Activated T-helper 1 cell treated with anti-CD3 and anti-CD28 coated beads, Interleukin-2, amount 50 U/mL, for 16 hours (primary cell): ENCODE data around the gene ABCC1.
"Not testable (repeated sequence)": the region's sequence is repeated elsewhere in the genome, so short reads cannot be mapped to it uniquely, and the experiment has no call there.

Experiments
- DNase-seq, 2 donors: peaks; one replicate each; pipeline ENCODE4 v3.0.0-alpha.2; 2020; ENCODE audit warnings: low read depth in 1 of 2, low spot score in 1 of 2

The ABCC1 gene

DNA sequence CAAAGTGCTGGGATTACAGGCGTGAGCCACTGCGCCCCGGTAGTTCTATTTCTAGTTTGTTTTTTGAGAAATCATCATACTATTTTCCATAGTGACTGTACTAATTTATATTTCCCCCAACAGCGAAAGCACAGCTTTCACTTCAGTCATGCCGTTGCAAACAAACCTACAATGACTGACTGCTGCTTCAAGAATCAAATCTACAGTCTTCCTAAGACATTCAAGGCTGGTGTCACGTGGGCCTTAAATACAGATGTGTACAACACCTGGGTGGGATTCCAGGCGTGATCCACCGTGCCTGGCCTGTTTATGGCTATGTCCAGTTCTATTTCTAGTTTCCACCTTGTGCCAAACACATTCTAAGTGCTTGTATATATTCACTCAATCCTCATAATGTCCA, 201.9 kb downstream of the ABCC1 start:
- no peak for DNase-seq

DNA sequence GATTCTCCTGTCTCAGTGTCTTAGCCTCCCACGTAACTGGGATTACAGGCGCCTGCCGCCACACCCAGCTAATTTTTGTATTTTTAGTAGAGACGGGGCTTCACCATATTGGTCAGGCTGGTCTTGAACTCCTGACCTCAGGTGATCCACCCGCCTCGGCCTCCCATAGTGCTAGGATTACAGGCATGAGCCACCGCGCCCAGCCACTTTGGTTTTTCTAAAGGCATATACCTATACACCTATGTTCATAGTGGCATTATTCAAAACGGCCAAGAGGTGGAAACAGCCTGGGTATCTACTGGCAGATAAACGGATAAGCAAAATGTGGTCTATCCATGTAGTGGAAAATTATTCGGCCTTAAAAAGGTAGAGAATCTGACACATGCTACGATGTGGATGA, 203.6 kb downstream of the ABCC1 start:
- not testable (repeated sequence) for DNase-seq

DNA sequence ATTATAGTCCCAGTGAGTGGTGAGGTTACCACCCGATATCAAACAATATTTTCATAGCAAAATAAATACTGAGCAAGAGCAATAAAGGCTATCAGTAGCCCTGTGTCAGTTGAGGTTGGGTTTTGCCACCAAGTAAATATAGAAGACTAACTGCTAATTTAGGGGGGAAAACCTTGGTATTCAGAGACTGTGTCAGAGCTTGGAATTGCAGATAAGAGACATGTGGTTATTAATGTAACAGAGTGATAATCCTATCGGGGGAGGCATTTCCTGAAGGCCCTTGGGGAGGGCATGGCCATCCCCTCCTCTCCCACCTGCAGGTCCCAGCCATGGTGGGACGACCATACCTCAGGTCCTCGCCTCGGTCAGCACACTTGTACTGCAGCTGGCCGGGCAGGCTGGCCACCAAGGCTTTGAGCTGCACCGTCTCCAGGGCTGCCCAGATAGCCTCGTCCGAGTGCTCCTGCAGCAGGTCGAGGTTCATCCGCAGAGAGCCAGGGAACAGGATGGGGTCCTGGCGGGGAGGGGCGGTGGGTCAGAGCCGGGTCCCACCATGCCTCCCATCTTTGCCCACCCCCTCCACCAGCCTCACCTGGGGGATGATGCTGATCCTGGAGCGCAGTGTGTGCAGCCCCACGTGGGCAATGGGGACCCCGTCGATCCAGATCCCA, 205.0 kb downstream of the ABCC1 start:
- no peak for DNase-seq

DNA sequence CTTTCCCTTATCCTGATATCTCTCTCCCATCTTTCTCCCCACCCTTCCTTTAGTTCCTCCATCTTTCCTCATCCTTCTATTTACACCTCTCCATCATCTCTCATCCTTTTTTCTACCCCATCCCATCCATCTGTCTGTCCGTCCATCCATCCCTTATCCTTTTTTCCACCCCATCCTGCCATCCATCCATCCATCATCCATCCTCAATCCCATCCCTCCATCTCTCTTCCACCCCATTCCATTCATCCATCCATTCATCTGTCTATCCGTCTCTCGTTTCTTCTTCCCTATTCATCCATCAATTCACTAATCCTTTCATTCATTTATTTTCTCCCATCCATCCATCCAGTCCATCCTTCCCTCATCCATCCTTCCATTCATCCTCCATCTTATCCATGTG, 205.8 kb downstream of the ABCC1 start:
- no peak for DNase-seq

DNA sequence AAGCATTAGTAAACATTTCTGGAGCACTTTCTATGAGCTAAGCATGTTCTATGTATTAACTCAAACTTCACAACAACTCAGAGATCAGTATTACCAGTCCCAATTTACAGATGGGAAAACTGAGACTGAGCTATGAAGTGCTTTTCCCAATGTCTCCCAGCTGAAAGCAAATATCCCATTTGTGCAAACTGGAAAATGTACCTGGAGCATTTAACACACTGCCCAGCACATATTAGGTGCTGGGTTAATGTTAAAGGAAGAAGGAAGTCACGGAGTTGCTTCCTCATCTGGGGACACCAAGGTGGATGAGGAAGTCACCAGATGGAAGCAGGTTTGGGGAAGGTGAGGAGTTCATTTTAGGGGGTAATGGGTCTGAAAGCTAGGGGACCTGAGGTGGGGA, 207.8 kb downstream of the ABCC1 start:
- DNase-seq: no peak

DNA sequence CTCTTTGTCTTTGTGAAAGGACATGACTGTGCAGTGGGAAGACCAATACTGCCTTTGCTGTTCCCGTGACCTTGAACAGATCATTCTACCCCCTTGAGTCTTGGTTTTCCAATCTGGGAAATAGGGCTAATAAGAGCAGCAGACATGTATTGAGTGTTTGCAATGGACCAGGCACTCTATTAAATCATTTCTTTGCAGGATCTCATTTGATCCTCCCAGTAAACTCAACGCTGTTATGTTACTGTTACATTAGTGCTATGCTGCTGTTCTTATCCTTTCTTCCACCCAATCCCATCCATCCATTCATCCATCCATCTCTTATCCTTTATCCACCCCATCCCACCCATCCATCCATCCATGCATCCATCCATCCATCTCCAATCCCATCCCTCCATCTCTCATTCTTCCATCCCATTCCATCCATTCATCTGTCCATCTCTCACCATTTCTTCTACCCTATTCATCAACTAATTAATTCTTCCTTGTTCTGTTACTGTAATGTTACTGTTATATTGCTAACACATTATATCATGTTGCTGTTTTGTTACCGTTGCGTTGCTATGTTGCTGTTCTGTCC, 208.8 kb downstream of the ABCC1 start:
- DNase-seq: no peak

DNA sequence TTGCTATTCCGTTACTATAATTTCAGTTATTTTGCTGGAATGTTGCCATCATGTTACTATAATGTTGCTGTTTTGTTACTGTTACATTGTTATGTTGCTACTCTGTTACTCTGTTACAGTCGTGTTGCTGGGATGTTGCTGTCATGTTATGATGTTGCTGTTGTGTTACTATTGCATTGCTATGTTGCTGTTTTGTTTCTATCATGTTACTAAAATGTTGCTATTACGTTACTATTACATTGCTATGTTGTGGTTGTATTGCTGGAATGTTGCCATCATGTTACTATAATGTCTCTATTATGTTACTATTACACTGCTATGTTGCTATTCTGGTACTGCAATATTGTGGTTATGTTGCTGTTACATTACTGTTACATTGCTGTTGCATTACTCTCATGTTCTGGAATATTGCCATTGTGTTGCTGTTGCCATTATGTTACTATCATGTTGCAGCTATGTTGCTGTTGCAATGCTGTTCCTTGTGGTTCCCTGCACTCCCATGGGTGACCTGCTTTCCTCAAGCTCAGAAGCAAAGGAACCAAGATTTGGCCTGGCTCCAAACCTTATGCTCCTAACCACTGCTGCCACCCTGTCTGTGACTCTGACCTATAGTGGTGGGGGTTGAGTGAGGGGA, 209.4 kb downstream of the ABCC1 start:
- DNase-seq: no peak

DNA sequence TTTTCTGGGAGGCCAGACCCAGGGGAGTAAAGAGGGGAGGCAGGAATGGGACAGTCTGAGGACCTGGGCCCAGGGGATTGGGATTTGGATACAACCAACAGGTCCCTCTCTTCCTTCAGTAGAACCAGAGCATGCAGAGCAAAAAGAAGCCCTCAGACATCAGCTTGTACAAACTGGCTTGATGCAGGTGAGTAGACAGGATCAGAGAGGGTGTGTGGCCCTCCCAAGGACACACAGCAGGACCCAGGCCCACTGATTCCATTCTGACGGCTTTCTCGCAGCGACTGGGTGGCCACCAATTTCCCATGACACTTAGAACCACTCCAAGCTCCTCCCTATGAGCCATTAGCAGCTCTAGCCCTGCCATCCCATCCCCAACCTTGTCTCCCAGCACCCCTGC, 210.2 kb downstream of the ABCC1 start:
- no peak for DNase-seq

DNA sequence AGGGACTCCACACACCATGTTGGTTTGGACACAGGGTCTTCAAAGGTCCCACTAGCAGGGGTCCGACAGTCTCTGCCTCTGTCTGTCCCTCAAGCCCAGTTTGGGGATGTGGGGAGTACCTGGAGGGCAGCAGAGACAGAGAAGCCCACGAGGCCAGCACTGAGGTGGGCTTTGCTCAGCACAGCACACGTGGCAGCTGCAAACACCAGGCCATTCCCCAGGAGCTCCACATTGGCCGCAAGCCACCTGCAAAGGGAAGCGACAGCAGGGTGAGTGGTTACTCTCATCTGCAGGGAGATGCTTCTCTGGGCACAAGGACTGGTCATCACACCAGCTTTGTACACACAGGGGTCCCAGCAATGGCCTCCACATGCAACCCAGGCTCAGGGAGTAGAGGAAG, 211.9 kb downstream of the ABCC1 start:
- DNase-seq: no peak

DNA sequence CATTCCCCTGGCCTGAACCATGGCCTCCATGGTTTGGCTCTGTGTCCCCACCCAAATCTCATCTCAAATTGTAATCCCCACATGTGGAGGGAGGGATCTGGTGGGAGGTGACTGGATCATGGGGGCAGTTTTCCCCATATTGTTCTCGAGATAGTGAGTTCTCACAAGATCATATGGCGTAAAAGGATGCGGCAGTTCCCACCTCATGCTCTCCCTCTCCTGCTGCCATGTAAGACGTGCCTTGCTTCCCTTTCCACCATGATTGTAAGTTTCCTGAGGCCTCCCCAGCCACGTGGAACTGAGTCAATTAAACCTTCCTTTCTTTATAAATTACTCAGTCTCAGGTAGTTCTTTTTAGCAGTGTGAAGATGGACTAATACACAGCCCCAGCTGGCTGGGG, 212.4 kb downstream of the ABCC1 start:
- DNase-seq: not testable (repeated sequence)

DNA sequence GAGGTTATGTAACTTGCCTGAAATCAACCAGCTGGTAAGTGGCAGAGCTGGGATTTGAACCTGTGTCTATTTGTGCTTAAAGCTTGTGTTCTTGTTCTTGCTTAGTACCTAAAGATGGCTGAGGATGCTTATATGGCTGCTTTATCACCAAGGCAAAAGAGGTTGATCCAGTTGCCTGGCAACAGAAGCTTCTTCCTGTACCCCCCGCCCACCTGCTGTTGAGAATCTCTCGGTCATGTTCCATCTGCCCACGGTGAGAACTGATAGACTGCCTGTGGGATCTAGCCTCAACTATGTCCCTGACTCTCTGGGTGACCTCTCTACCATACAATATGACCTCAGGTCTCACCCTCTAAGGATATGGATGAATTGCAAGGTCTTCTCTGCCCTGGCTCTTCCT, 213.2 kb downstream of the ABCC1 start:
- DNase-seq: no peak

DNA sequence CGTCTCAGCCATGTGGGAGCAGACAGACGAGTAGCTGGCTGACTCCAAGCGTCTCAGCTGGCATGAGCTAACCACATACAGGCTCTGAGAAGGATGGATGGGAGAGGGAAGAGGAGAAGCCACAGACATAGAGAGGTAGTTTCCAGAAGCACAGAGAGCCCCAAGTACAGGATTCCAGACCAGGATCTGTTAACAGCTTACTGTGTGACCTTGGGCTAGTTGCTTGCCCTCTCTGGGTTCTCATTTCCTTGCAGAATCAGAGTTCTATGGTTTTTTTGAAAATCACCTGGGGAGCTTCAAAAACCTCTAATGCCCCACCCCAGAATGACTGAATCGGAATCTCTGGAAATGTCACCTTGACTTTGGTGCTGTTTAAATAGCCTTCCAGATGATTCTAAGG, 213.7 kb downstream of the ABCC1 start:
- no peak for DNase-seq

DNA sequence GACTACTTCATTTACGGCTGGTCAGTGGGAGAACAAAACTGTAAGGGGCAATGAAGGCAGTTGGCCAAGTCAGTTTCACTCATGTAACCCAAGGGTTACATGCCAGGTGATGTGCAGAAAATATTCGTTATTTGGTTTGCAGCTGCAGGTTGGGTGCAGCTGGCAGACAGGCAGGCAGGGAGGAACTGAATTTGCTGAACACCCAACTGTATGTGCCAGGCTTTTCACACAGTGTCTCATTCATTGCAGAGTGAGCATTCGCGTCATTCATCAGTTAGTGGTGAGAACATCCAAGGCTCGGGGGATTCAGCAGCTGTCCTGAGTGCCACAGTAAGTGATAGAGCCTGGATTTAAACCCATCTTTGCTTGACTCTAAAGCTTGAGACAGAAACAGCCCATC, 214.2 kb downstream of the ABCC1 start:
- DNase-seq: no peak

DNA sequence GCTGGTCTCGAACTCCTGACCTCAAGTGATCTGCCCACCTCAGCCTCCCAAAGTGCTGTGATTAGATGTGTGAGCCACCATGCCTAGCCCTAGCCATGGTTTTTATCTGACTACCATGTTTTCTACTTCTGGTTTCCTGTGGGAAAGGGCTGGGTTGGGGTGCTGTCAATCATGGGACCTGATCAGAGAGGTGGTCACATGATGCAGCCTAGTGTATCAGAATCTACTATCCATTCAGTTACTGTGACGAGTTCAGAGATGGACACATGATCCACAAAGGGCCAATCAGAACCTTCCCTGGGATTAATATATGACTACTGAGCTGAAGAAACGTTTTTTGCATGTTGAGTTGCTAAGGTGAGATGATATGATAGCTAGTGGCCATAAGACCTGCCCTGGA, 214.8 kb downstream of the ABCC1 start:
- no peak for DNase-seq

DNA sequence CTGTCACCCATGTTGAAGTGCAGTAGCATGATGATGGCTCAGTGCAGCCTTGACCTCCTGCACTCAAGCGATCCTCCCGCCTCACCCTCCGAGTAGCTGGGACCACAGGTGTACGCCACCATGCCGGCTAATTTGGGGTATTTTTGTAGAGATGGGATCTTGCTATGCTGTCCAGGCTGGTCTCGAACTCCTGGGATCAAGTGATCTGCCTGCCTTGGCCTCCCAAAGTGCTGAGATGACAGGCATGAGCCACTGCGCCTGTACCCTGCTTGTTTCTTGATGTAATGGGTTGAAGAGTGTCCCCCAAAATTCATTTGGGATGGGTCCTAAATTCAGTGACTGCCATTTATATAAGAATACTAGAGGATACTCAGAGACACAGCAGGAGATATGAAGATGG, 216.7 kb downstream of the ABCC1 start:
- DNase-seq: no peak

DNA sequence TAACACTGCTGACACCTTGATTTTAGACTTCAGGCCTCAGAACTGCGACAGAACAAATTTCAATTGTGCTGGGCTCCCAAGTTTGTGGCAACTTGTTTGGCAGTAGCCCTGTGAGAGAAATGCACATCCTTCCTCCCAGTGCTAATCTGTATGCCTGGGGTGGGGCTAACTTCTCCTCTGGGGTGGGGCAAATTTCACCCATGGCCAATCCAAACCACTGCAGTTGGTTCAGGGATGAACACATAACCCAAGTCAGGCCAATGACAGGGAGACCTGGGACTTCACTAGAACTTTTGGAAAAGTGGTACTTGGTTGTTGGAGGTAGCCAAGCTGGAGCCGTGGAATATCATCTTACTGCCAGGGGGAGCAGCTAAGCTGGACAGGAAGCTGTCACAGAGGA, 217.5 kb downstream of the ABCC1 start:
- no peak for DNase-seq

DNA sequence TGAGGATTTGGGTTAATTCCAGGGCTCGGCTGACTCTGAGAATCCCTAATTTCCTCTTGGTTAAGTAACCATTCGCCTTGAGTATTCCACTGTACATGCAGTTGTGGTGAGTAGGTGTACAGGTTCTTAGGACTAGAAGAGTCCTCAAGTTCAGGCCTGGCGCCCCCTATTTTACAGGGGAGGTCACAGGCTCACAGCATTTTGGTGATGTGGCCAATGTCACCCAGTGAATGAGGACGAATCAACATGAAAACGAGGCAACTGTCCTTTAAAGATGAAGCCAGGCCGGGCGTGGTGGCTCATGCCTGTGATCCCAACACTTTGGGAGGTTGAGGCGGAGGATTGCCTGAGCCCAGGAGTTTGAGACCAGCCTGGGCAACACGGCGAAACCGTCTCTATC, 218.5 kb downstream of the ABCC1 start:
- no peak for DNase-seq

DNA sequence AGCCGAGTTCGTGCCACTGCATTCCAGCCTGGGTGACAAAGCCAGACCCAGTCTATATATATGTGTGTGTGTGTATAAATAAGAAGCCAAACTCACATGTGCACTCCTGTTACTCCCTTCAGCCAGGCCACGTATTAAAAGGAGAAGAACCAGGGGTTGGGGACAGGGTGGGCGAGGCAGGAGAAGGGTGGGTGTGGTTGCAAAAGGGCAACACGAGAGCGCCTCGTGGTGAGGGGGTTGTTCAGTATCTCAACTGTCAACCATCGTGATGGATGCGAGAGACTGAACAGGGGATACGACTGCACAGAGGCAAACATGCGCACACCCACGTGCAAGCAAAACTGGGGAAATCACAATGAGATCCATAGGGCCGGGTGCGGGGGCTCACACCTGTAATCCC, 219.0 kb downstream of the ABCC1 start:
- no peak for DNase-seq

DNA sequence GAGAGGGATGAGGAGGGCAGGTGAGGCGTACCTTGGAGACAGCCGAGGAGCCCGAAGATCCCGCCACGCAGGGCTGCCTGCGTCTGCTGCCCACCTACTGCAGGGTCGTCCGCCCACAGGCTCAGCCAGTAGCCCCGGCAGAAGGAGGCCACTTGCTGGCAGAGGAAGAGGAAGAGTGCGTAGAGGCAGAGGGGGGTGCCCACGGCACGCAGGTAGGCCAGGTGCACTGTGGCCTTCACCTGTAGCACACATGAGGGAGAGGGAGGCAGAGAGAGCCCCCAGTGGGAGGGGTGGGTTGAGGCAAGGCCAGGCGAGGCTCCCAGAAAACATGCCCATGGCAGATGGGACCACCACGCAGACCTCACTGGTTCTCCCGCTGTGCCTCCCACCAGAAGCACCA, 220.2 kb downstream of the ABCC1 start:
- no peak for DNase-seq

DNA sequence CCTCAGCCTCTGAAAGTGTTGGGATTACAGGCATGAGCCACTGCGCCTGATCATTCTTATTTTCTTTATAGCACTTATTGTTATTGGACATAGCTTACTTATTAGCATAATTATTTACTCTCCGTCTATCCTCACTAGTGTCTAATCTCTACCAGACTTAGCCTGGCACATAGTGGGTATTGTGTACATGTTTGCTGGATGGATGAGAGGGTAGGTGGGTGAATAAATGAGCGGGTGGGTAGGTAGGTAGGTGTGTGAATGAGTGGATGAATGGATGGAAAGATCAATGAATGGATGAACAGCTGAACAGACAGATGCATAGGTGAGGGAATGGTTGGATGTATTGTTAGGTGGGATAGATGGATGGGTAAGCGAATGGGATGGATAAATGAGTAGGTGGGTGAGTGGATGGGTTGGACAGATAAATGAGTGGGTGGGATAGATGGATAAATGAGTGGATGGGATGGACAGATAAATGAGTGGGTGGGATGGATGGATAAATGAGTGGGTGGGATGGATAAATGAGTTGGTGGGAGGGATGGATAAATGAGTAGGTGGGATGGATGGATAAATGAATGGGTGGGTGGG, 222.0 kb downstream of the ABCC1 start:
- DNase-seq: no peak

DNA sequence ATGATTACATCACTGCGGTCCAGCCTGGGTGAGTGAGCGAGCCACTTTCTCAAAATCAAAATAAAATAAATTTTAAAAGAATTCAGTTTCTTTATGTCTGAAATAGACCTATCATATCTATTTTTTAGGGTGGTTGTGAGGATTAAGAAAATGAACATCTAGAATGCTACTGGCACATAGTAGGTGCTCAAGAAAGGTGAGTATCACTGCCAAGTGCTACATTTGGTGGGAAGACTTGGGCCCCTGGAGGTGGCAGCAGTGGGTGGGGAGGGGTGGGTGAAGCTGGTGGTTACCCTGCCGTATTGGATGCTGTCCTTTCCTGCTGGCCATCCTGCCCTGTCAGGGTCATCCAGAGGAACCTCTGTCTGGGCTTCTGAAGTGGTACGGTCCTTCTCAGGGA, 223.6 kb downstream of the ABCC1 start:
- DNase-seq: no peak

DNA sequence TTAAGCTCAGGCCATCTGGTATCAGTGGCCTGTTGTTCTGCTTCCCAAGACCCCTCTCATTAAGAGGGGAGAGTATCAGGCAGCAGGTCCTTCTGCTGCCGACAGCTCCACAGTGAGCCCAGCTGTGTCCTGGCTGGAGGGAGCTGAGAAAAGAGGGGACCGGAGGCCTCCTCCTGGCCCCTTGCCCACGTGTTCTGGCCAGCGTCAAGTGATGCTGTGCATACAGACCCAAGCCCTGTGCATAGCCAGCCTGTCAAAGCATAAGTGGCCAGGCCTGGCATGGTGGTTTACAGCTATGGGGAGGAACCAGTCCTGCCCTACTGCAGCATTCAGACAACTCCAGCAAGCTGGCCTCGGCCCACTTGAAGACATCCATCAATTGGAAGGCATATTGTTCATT, 225.9 kb downstream of the ABCC1 start:
- DNase-seq: no peak

DNA sequence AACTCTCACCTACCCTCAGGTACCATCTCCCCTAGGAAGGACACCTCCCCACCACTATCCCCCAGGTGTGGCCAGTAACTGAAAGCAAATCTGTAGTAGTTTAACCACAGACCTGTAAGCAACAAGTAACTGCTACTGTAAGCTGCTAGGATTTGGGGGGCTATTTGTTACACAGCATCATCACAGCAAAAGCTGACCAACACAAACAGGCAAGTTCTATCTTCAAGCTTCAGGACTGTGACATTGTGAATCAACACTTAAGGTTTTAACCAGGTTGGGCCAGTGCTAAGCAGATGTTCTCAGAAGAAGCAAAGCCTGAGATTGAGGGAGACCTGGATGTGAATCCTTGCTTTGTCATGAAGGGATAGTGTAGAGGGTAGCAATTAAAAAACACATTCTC, 226.9 kb downstream of the ABCC1 start:
- DNase-seq: no peak
